ENCODE measurements around the gene FAM162A.

FAM162A gene, protein sequence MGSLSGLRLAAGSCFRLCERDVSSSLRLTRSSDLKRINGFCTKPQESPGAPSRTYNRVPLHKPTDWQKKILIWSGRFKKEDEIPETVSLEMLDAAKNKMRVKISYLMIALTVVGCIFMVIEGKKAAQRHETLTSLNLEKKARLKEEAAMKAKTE

GRCh38 chr3:122383771-122384697 is at the start of gene FAM162A:
FAM162A (plus strand) TSS chr3:122384182; CDS start chr3:122384266, 84 bp downstream.
- no peaks in the 10 kb centered on the region for H3K27me3 ChIP-seq (ENCODE audit: control insufficient read depth, insufficient read depth, low read length)
- H3K9ac ChIP-seq (ENCODE audit: low read length) = peak within 1 kb of the TSS; percentile 97
- H3K9me3 ChIP-seq (ENCODE audit: control insufficient read depth, low read depth, low read length) = no peaks in the 10 kb centered on the region
- H3K4me1 ChIP-seq (ENCODE audit: control insufficient read depth, low read depth, low read length) = peaks cover 8% of the 10 kb centered on the region
- H3K36me3 ChIP-seq (ENCODE audit: control insufficient read depth, low read depth, low read length) = no peaks in the 10 kb centered on the region
- peak within 1 kb of the TSS; percentile 98 for H3K4me3 ChIP-seq (ENCODE audit: low read length)
- peak within 1 kb of the TSS; percentile 96 for H3K27ac ChIP-seq (ENCODE audit: low read length)

DNA sequence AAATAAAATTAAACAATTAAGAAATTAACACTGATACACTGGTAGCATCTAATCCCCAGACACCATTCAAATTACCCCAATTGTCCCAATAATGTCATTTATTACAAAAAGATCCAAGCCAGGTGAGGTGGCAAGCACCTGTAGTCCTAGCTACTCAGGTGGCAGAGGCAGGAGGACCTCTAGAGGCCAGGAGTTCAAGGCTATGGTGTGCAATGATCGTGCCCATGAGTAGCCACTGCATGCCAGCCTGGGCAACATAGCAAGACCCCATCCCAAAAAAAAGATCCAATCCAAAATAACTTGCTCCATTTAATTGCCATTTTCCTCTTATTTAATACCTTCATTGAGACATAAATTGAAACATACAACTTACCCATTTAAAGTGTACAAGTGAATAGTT is 41.2 kb upstream of the FAM162A start:
- H3K9me3 ChIP-seq (ENCODE audit: control insufficient read depth, low read depth, low read length) = no peaks in the 10 kb centered on the region
- H3K36me3 ChIP-seq (ENCODE audit: control insufficient read depth, low read depth, low read length) = no peaks in the 10 kb centered on the region
- no peak overlapping the region for H3K4me3 ChIP-seq (ENCODE audit: low read length)
- no peaks in the 10 kb centered on the region for H3K4me1 ChIP-seq (ENCODE audit: control insufficient read depth, low read depth, low read length)
- no peaks in the 10 kb centered on the region for H3K27me3 ChIP-seq (ENCODE audit: control insufficient read depth, insufficient read depth, low read length)
- no peak overlapping the region for H3K9ac ChIP-seq (ENCODE audit: low read length)
- no peak overlapping the region for H3K27ac ChIP-seq (ENCODE audit: low read length)

DNA sequence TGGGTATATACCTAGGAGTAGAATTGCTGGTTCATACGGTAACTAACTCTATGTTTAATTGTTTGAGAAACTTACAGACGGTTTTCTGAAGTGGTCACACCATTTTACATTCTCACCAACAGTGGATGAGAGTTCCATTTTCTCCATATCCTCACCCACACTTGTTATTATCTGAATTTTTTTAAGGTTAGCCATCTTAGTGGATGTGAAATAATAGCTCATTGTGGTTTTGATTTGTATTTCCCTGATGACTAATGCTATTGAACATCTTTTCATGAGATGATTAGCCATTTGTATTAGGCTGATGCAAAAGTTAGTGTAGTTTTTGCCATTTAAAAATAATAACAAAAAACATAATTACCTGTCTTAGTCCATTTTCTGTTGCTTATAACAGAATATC is 40.3 kb upstream of the FAM162A start:
- no peak overlapping the region for H3K27ac ChIP-seq (ENCODE audit: low read length)
- no peaks in the 10 kb centered on the region for H3K36me3 ChIP-seq (ENCODE audit: control insufficient read depth, low read depth, low read length)
- no peak overlapping the region for H3K9ac ChIP-seq (ENCODE audit: low read length)
- H3K4me3 ChIP-seq (ENCODE audit: low read length) = no peak overlapping the region
- no peaks in the 10 kb centered on the region for H3K4me1 ChIP-seq (ENCODE audit: control insufficient read depth, low read depth, low read length)
- no peaks in the 10 kb centered on the region for H3K27me3 ChIP-seq (ENCODE audit: control insufficient read depth, insufficient read depth, low read length)
- no peaks in the 10 kb centered on the region for H3K9me3 ChIP-seq (ENCODE audit: control insufficient read depth, low read depth, low read length)

DNA sequence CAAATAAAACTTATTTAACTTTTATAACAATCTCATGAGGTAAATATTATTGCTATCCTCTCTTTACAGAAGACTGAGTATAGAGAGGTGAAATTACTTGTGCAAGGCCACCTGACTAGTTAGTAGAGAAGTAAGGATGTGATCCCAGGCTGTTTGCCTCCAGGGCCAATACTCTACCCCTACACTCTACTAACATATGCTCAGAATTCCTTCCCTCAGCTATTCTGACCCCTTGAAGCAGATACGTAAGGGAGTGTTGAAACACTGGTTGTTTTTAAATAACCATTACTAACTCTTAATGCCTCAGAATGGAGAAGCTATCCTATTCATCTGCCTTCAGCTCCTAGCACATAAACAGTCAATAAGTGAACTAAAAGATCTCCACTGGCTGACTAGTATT is 34.8 kb upstream of the FAM162A start:
- no peaks in the 10 kb centered on the region for H3K36me3 ChIP-seq (ENCODE audit: control insufficient read depth, low read depth, low read length)
- H3K9me3 ChIP-seq (ENCODE audit: control insufficient read depth, low read depth, low read length) = no peaks in the 10 kb centered on the region
- no peaks in the 10 kb centered on the region for H3K27me3 ChIP-seq (ENCODE audit: control insufficient read depth, insufficient read depth, low read length)
- H3K27ac ChIP-seq (ENCODE audit: low read length) = no peak overlapping the region
- no peak overlapping the region for H3K4me3 ChIP-seq (ENCODE audit: low read length)
- no peaks in the 10 kb centered on the region for H3K4me1 ChIP-seq (ENCODE audit: control insufficient read depth, low read depth, low read length)
- H3K9ac ChIP-seq (ENCODE audit: low read length) = no peak overlapping the region

GRCh38 chr3:122350814-122351418 is 33.1 kb upstream of the FAM162A start:
- Histone ChIP-seq H3K9ac (ENCODE audit: low read length) (no peak overlapping the region), H3K9me3 (ENCODE audit: control insufficient read depth, low read depth, low read length) (no peaks in the 10 kb centered on the region), H3K36me3 (ENCODE audit: control insufficient read depth, low read depth, low read length) (no peaks in the 10 kb centered on the region), H3K27me3 (ENCODE audit: control insufficient read depth, insufficient read depth, low read length) (no peaks in the 10 kb centered on the region), H3K4me3 (ENCODE audit: low read length) (no peak overlapping the region), H3K4me1 (ENCODE audit: control insufficient read depth, low read depth, low read length) (no peaks in the 10 kb centered on the region), H3K27ac (ENCODE audit: low read length) (no peak overlapping the region)

DNA sequence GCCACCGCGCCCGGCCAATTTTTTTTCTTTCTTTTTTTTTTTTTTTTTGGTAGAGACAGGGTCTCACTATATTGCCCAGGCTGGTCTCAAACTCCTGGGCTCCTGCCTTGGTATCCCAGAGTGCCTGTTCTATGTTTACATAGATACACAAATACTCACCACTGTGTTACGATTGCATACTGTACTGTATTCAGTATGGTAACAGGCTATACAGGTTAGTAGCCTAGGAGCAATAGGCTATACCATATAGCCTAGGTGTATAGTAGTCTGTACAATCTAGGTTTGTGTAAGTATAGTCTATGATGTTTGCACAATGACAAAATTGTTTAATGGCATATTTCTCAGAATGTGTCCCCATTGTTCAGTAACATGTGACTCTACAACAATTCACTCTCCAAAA is 32.4 kb upstream of the FAM162A start:
- Histone ChIP-seq H3K9ac (ENCODE audit: low read length) (no peak overlapping the region), H3K27ac (ENCODE audit: low read length) (no peak overlapping the region), H3K4me1 (ENCODE audit: control insufficient read depth, low read depth, low read length) (no peaks in the 10 kb centered on the region), H3K27me3 (ENCODE audit: control insufficient read depth, insufficient read depth, low read length) (no peaks in the 10 kb centered on the region), H3K36me3 (ENCODE audit: control insufficient read depth, low read depth, low read length) (no peaks in the 10 kb centered on the region), H3K9me3 (ENCODE audit: control insufficient read depth, low read depth, low read length) (no peaks in the 10 kb centered on the region), H3K4me3 (ENCODE audit: low read length) (no peak overlapping the region)

DNA sequence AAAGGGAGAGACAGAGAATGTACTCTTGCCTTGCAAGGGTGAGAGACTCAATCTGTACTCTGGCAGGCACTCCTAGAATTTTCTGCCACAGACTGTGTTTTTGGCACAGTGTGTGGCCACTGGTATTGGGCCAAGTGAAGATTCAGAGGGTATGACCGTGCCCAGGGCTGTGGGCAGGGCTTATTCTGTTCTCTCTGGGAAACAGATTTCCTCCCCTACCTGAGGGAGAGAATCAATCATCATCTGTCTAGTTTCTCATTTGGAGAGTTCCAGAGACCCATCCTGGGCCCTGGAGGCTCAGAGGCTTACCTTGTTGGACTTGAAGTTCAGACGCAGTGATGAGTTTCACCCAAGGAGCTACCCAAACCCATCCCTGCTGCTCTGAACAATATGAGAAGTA is 30.8 kb upstream of the FAM162A start:
- H3K9ac ChIP-seq (ENCODE audit: low read length) = no peak overlapping the region
- no peaks in the 10 kb centered on the region for H3K4me1 ChIP-seq (ENCODE audit: control insufficient read depth, low read depth, low read length)
- H3K9me3 ChIP-seq (ENCODE audit: control insufficient read depth, low read depth, low read length) = no peaks in the 10 kb centered on the region
- H3K27ac ChIP-seq (ENCODE audit: low read length) = no peak overlapping the region
- no peak overlapping the region for H3K4me3 ChIP-seq (ENCODE audit: low read length)
- H3K27me3 ChIP-seq (ENCODE audit: control insufficient read depth, insufficient read depth, low read length) = no peaks in the 10 kb centered on the region
- no peaks in the 10 kb centered on the region for H3K36me3 ChIP-seq (ENCODE audit: control insufficient read depth, low read depth, low read length)

DNA sequence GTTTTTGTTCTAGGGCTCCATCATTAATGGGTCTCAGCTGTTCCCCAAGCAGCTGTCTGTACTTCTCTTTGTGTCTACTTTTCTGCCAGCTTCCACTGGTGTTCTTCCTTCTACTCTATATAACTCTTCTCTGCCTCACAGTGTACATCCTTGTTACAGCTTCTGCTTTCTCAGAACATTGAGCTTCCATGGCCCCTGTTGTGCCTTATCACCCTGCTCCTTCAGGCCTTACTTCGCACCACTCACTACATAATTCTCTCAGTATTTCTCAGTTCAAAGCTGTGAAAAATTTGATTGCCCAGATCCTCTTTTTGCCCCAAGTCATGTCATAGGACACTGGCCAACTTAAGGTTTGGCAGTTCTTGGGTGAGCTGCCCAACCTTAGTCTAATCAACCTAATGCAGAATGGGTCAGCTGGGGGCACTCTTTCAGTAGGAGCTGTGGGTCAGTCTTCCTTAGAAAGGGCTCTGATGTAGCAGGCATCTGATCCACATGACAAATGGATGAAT is 30.0 kb upstream of the FAM162A start:
- Histone ChIP-seq H3K4me3 (ENCODE audit: low read length) (no peak overlapping the region), H3K9me3 (ENCODE audit: control insufficient read depth, low read depth, low read length) (no peaks in the 10 kb centered on the region), H3K36me3 (ENCODE audit: control insufficient read depth, low read depth, low read length) (peaks cover 6% of the 10 kb centered on the region)

GRCh38 chr3:122355612-122356011 is 28.4 kb upstream of the FAM162A start:
- Histone ChIP-seq H3K27ac (ENCODE audit: low read length) (no peak overlapping the region), H3K27me3 (ENCODE audit: control insufficient read depth, insufficient read depth, low read length) (no peaks in the 10 kb centered on the region), H3K36me3 (ENCODE audit: control insufficient read depth, low read depth, low read length) (peaks cover 10% of the 10 kb centered on the region), H3K9ac (ENCODE audit: low read length) (no peak overlapping the region), H3K4me1 (ENCODE audit: control insufficient read depth, low read depth, low read length) (no peaks in the 10 kb centered on the region), H3K4me3 (ENCODE audit: low read length) (no peak overlapping the region), H3K9me3 (ENCODE audit: control insufficient read depth, low read depth, low read length) (no peaks in the 10 kb centered on the region)

More for the DNA sequence above, 30.0 kb upstream of the FAM162A start:
- no peaks in the 10 kb centered on the region for H3K4me1 ChIP-seq (ENCODE audit: control insufficient read depth, low read depth, low read length)
- H3K27me3 ChIP-seq (ENCODE audit: control insufficient read depth, insufficient read depth, low read length) = no peaks in the 10 kb centered on the region
- H3K27ac ChIP-seq (ENCODE audit: low read length) = no peak overlapping the region
- no peak overlapping the region for H3K9ac ChIP-seq (ENCODE audit: low read length)

GRCh38 chr3:122356402-122356801 is 27.6 kb upstream of the FAM162A start:
- Histone ChIP-seq H3K4me1 (ENCODE audit: control insufficient read depth, low read depth, low read length) (no peaks in the 10 kb centered on the region), H3K9ac (ENCODE audit: low read length) (no peak overlapping the region), H3K27me3 (ENCODE audit: control insufficient read depth, insufficient read depth, low read length) (no peaks in the 10 kb centered on the region), H3K9me3 (ENCODE audit: control insufficient read depth, low read depth, low read length) (no peaks in the 10 kb centered on the region), H3K4me3 (ENCODE audit: low read length) (no peak overlapping the region), H3K36me3 (ENCODE audit: control insufficient read depth, low read depth, low read length) (peaks cover 13% of the 10 kb centered on the region), H3K27ac (ENCODE audit: low read length) (no peak overlapping the region)

DNA sequence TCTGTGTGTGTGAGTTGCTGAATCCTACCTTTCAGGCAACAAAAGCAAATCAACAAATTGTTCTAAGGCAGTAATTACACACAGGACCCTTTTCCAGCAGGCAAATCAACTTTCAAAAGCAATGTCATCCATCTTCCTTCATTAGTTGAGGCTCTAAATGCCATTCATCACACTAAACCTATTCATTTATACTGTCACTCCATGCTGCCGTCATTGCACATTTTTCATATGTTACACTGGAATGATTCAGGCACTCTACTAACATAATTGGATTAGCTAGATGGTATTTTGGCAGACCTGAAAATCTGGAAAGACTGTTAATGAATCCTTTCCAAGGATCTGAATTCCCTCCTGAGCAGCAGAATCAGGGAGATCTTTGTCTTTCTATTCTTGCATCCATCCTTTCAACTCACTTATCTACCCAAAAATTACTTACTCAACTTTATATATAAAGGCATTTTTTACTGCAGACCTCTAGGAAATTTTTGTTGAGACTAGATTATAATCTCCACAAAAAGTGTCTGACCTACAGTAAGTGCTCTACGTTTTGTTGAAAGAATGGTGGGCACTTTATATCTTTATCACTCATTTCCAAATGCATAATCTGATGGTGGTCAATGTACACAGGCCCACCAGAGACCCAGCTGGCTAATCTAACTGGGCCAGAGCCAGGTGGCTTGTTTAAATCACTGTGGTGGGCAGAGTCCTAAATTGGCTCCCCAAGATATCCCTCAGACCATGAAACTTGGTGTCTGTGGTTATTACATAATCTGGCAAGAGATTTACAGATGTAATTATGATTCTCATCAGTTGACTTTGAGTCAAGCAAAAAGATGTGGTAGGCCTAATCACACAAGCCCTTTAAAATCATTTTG is 25.9 kb upstream of the FAM162A start:
- Histone ChIP-seq H3K36me3 (ENCODE audit: control insufficient read depth, low read depth, low read length) (peaks cover 29% of the 10 kb centered on the region), H3K27me3 (ENCODE audit: control insufficient read depth, insufficient read depth, low read length) (no peaks in the 10 kb centered on the region), H3K27ac (ENCODE audit: low read length) (no peak overlapping the region), H3K4me3 (ENCODE audit: low read length) (no peak overlapping the region), H3K9ac (ENCODE audit: low read length) (no peak overlapping the region), H3K4me1 (ENCODE audit: control insufficient read depth, low read depth, low read length) (no peaks in the 10 kb centered on the region), H3K9me3 (ENCODE audit: control insufficient read depth, low read depth, low read length) (no peaks in the 10 kb centered on the region)
